Cardiac muscle cell (in vitro differentiated cells and primary cell): Measurements from ENCODE around the gene CHMP3. TPM values are rescaled to one million over a fixed set of nuclear protein-coding genes. Genes with fewer than 3 reads are reported as not detected.

Source experiments
- DNase-seq, 2 donors: peaks; one replicate each; pipeline versions ENCODE4 v3.0.0 to v3.0.0-alpha.2; 2010 to 2017; ENCODE audit warnings: low read depth in 1 of 2, low spot score in 1 of 2
- H3K27ac ChIP-seq: fragments of 200-600 bp; sonication (generic); 2 replicates; pipeline ENCODE4 v1.5.1; 2016
- H3K27me3 ChIP-seq: fragments of 200-600 bp; sonication (generic); 2 replicates; pipeline ENCODE4 v1.6.0; 2016; ENCODE audit warnings: control low read depth
- H3K36me3 ChIP-seq: fragments of 200-600 bp; sonication (generic); 2 replicates; pipeline ENCODE4 v1.5.1; 2016; ENCODE audit warnings: control low read depth
- H3K4me1 ChIP-seq: fragments of 200-600 bp; sonication (generic); 2 replicates; pipeline ENCODE4 v1.8.1; 2017; ENCODE audit warnings: low read depth, mild to moderate bottlenecking, mixed run types
- H3K4me3 ChIP-seq: fragments of 200-600 bp; sonication (generic); 2 replicates; pipeline ENCODE4 v1.5.1; 2016; ENCODE audit warnings: mild to moderate bottlenecking
- H3K9me3 ChIP-seq: fragments of 200-600 bp; sonication (generic); 2 replicates; pipeline ENCODE4 v1.5.1; 2017; ENCODE audit warnings: low read depth, mild to moderate bottlenecking, control low read depth
- polyA plus RNA-seq: library from polyadenylated mRNA; unstranded; fragments of >200 nt; fragmentation: Nextera tagmentation; extraction: Ambion mirVana; gene quantifications from 2 replicates; pipeline ENCODE4 v1.2.1, GENCODE V29; 2016
- total RNA-seq: library from RNA; depleted of rRNA; stranded (reverse); fragments of >200 nt; gene quantifications from 2 replicates; pipeline ENCODE4 v1.2.3, GENCODE V29; 2016
- TF ChIP-seq, protein P1 (sequence below): IDR thresholded peaks from 2 replicates; pipeline ENCODE4 v1.5.1; 2012; ENCODE audit warnings: low read depth, mild to moderate bottlenecking, low read length

The CHMP3 gene
- total and polyA plus RNA-seq, 2 experiments from 2014 or later = 31.1 to 47.4 TPM

DNA sequence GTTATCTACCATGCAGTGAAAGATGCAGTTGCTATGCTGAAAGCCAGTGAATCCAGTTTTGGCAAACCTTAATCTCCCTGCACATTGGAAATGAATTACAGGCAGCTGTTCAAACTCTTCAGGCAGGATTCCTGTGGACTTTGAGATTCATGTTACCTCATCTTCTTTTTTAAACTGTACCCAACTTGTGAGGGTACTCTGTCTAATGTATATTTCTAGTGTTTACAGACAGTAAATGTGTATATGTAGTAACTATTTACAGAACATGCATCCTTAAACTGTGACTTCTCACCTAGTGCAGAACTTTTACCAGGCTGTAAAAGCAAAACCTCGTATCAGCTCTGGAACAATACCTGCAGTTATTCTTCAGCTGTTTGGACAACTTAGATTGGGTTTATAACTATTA lies 71.2 kb downstream of the CHMP3 start:
- TF ChIP-seq, protein P1, sequence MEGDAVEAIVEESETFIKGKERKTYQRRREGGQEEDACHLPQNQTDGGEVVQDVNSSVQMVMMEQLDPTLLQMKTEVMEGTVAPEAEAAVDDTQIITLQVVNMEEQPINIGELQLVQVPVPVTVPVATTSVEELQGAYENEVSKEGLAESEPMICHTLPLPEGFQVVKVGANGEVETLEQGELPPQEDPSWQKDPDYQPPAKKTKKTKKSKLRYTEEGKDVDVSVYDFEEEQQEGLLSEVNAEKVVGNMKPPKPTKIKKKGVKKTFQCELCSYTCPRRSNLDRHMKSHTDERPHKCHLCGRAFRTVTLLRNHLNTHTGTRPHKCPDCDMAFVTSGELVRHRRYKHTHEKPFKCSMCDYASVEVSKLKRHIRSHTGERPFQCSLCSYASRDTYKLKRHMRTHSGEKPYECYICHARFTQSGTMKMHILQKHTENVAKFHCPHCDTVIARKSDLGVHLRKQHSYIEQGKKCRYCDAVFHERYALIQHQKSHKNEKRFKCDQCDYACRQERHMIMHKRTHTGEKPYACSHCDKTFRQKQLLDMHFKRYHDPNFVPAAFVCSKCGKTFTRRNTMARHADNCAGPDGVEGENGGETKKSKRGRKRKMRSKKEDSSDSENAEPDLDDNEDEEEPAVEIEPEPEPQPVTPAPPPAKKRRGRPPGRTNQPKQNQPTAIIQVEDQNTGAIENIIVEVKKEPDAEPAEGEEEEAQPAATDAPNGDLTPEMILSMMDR = no peak
- Histone ChIP-seq H3K27ac (peak overlapping the region; percentile 85), H3K27me3 (no peaks in the 10 kb centered on the region), H3K4me1 (peaks cover 24% of the 10 kb centered on the region), H3K36me3 (peaks cover 84% of the 10 kb centered on the region), H3K4me3 (no peak overlapping the region), H3K9me3 (no peaks in the 10 kb centered on the region)
- no peak for DNase-seq

DNA sequence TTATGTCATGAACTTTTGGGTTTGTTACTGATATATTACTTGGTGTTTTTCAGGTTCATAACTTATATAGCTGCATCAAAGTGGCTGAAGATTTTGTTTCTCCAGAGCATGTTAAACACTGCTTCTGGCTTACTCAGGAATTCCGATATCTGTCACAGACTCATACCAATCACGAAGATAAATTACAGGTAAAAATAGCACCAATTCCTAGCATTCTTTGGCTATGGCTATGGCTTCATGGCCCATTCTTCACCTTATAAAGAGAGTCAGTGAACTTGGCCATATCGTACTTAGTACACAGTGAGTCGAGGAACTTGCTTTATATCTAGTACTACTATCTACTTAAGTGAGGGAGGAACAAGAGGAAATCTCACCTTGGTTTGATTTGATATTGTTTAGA lies 72.2 kb downstream of the CHMP3 start:
- DNase-seq = peak in 1 of 2 donors; percentile 12
- Histone ChIP-seq H3K4me1 (peaks cover 24% of the 10 kb centered on the region), H3K36me3 (peaks cover 88% of the 10 kb centered on the region), H3K27ac (peak overlapping the region; percentile 85), H3K9me3 (no peaks in the 10 kb centered on the region), H3K27me3 (no peaks in the 10 kb centered on the region), H3K4me3 (no peak overlapping the region)
- TF ChIP-seq, protein P1 = no peak

DNA sequence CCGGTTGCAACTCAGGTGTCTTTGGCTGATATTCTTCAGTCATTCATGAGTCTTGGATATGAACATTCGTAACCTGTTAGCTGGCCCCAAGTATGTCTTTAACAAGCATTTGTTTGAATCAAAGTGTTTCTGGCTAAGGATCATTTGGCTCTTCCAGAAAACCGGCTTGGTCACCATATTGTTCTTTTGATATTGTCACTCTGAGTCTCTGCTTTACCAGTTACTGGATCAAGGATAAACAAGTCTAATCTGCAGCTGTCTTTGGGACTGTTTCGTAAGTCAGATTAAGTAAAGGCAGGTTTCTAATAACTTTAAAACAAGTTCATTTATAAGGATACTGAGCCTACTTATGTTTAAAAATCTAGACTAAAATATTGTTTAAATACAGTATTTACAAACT lies 73.0 kb downstream of the CHMP3 start:
- Histone ChIP-seq H3K27ac (peak overlapping the region; percentile 85), H3K4me1 (peaks cover 24% of the 10 kb centered on the region), H3K9me3 (no peaks in the 10 kb centered on the region), H3K36me3 (peaks cover 91% of the 10 kb centered on the region), H3K4me3 (no peak overlapping the region), H3K27me3 (no peaks in the 10 kb centered on the region)
- DNase-seq = no peak
- TF ChIP-seq, protein P1 = no peak

DNA sequence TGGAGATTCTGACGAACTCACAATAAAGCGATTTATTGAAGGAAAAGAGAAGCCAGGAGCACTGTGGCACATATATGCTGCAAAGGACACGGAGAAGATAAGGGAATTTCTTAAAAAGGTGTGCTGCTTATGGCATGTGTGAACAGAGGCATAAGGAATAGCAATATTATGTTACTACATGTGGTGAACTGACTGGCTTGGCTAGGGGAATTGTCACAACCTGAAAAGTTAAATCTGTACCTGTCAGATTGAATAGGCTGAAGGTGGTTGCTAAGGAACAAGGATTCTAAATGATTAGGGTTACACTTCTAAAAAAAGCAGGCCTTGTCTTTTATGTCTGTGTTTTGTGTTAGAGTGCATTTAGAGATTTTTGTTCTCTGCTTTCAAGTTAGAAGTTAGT lies 73.7 kb downstream of the CHMP3 start:
- H3K27ac ChIP-seq = peak overlapping the region; percentile 85
- H3K36me3 ChIP-seq = peaks cover 98% of the 10 kb centered on the region
- peak in 1 of 2 donors; percentile 12 for DNase-seq
- no peaks in the 10 kb centered on the region for H3K9me3 ChIP-seq
- no peaks in the 10 kb centered on the region for H3K27me3 ChIP-seq
- no peak overlapping the region for H3K4me3 ChIP-seq
- TF ChIP-seq, protein P1 = no peak
- peaks cover 24% of the 10 kb centered on the region for H3K4me1 ChIP-seq

DNA sequence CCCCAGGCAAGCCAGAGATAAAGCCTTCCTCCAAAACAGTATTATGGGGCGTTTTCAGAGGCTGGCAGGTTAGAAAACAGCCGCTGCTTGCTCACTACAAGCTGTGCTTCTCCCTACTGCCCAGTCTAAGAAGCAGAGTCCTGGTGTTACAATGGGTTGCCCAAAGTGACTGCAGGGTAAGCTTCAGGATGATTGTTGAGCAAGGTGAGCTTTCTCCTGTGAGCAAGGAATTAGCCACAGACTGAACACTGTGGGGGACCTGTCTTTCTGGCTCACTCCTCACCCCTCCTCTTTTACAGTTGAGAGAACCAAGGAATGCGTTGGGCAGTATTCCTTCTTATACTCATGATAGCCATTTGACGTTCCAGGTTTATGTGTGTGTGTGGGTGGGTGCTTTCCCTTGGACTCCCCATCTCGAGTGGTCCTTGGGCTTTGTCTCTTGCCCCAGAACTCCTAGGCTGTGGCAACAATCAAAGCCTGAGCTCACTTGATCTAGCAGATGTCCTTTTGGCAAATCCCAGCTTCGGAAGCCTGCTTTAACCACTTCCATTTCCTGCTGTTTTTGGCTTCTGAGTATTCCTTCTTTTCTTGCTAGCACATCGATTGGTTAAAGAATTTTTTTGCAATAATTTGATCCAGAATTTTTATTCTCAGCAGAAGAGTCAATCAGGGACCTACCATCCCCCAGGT lies 74.5 kb downstream of the CHMP3 start:
- H3K27me3 ChIP-seq = no peaks in the 10 kb centered on the region
- TF ChIP-seq, protein P1 = no peak
- H3K27ac ChIP-seq = peak overlapping the region; percentile 85
- DNase-seq = no peak
- peaks cover 100% of the 10 kb centered on the region for H3K36me3 ChIP-seq
- H3K9me3 ChIP-seq = no peaks in the 10 kb centered on the region
- H3K4me3 ChIP-seq = no peak overlapping the region
- H3K4me1 ChIP-seq = peaks cover 24% of the 10 kb centered on the region
